Measurements from ENCODE around the gene GRK5. TPM values are rescaled to one million over a fixed set of nuclear protein-coding genes. Genes with fewer than 3 reads are reported as not detected.

Gene GRK5
- total RNA-seq, result 1 to 10 TPM; 3.4 to 4.9 TPM

DNA sequence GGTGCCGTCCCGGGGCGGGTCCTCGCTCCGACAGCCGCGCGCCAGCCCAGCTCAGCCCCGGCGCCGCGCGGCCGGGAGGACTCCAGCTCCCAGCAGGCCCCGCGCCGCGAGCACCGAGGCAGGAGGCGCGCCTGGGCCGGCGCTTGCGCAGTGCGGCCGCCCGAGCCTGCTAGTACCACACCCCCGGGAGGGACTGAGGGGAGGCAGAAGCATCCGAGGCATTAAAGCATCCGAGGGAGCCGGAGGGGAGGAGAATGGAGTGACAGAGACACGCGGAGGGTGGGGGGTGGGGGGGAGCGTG, at the start of gene GRK5:
TSS of gene GRK5 (plus strand) at position 206 of the 301 bp plus-strand sequence. CDS start 347 bp downstream, outside the sequence.
- TF ChIP-seq, protein P1, sequence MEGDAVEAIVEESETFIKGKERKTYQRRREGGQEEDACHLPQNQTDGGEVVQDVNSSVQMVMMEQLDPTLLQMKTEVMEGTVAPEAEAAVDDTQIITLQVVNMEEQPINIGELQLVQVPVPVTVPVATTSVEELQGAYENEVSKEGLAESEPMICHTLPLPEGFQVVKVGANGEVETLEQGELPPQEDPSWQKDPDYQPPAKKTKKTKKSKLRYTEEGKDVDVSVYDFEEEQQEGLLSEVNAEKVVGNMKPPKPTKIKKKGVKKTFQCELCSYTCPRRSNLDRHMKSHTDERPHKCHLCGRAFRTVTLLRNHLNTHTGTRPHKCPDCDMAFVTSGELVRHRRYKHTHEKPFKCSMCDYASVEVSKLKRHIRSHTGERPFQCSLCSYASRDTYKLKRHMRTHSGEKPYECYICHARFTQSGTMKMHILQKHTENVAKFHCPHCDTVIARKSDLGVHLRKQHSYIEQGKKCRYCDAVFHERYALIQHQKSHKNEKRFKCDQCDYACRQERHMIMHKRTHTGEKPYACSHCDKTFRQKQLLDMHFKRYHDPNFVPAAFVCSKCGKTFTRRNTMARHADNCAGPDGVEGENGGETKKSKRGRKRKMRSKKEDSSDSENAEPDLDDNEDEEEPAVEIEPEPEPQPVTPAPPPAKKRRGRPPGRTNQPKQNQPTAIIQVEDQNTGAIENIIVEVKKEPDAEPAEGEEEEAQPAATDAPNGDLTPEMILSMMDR (IDR thresholded peaks at IDR 0.05), result peak in 2 of 7 experiments; percentile 16 to 19
- TF ChIP-seq POLR2A (IDR thresholded peaks at IDR 0.05), result peak in 1 of 3 donors; percentile 64
- Histone ChIP-seq H3K4me3 (peak within 1 kb of the TSS; percentile 27 to 75), H3K9me3 (no peaks in the 10 kb centered on the region), H3K4me1 (peaks cover 19% of the 10 kb centered on the region), H3K27me3 (no peaks in the 10 kb centered on the region), H3K27ac (peak within 1 kb of the TSS; percentile 81 to 98 (median 96)), H3K36me3 (replicated peaks in 1 of 2; ENCODE audit: insufficient read depth in 1 of 2, low read depth in 2 of 2) (no peaks in the 10 kb centered on the region)
- 0% methylated on average over 28 of the region's 34 CpGs; no CpG with 5 or more reads in 1 of the 2 donors for WGBS, 2 donors
- peak; percentile 90 for ATAC-seq
- intact Hi-C loops (cut with DNase I), result no loop called here
- peak; percentile 90 to 95 (median 94) for DNase-seq

DNA sequence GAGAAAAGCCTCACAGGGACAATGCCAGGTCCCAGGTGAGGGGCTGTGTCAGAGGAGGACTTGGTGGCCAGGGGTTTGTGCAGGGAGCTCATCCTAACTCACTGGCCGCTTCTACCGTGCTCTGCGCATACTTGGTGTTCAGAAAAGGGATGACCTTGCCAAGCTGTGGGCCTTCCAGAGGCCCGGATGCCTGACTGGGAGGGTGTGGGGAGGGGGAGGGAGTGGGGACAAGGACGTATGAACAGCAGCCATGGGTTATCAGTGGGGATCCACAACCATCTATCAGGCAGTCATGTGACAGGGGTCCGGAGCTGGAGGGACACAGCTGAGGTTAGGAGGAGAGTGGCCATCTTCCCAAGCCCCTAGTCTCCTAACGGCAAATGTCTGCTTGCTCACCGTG, 48.0 kb upstream of the GRK5 start:
- H3K9me3 ChIP-seq, result no peaks in the 10 kb centered on the region
- H3K4me1 ChIP-seq, result peaks cover 14% of the 10 kb centered on the region
- ATAC-seq, result no peak
- DNase-seq, result no peak
- no peak overlapping the region for H3K27ac ChIP-seq
- 83 to 85% methylated on average over 8 of the region's 8 CpGs for WGBS, 2 donors
- no peak overlapping the region for H3K4me3 ChIP-seq
- H3K27me3 ChIP-seq, result no peaks in the 10 kb centered on the region
- intact Hi-C loops (cut with DNase I), result no loop called here
- peaks cover 2 to 34% of the 10 kb centered on the region in 2 donors for H3K36me3 ChIP-seq (replicated peaks in 1 of 2; ENCODE audit: insufficient read depth in 1 of 2, low read depth in 2 of 2)
- TF ChIP-seq, protein P1 (IDR thresholded peaks at IDR 0.05), result no peak
- TF ChIP-seq POLR2A (IDR thresholded peaks at IDR 0.05), result no peak

DNA sequence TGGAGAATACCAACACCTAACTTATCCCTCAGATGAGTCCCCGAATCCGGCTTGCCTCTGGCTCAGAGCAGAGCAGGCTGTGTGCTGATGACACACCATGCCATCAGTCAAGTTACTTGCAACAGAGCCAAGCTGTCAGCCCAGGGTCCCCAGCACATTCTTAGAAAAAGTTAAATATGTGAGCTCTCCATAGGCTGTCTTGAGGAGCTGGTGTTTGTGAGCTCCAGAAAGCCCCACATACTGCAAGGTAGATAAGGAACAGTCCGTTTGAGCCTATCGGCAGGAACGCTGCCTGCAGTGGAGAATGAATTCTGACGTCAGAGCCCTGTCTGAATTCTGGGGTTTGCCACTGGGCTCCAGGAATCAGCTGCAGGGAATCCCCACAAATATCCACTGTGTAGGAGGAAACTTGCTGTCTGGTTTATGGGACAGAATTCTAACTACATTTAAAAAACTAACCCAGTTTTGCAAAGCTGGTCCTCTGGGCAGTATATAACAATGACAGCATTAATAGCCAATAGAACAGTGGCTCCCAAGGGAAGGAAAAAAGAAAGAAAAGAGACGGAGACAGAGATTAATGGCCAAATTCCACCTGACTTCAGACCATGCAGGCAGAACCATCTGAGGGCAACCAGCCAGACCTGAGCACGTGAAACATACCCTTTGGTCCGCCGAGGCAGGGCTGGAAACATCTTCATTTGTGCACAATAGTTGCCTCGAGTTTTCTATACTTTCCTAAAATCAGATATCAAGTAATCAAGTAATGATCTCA, 45.5 kb upstream of the GRK5 start:
- TF ChIP-seq POLR2A (IDR thresholded peaks at IDR 0.05), result no peak
- TF ChIP-seq, protein P1 (IDR thresholded peaks at IDR 0.05), result peak in 3 of 7 experiments; percentile 16 to 21 (median 16)
- H3K27ac ChIP-seq, result peak overlapping the region in 2 of 4 donors; percentile 7 to 15
- WGBS, 2 donors, result 52 to 65% methylated on average over 7 to 11 of the region's 11 CpGs
- no peaks in the 10 kb centered on the region for H3K9me3 ChIP-seq
- DNase-seq, result no peak
- H3K27me3 ChIP-seq, result no peaks in the 10 kb centered on the region
- no peak overlapping the region for H3K4me3 ChIP-seq
- peaks cover 27% of the 10 kb centered on the region for H3K4me1 ChIP-seq
- no peak for ATAC-seq
- peaks cover 0 to 15% of the 10 kb centered on the region in 2 donors for H3K36me3 ChIP-seq (replicated peaks in 1 of 2; ENCODE audit: insufficient read depth in 1 of 2, low read depth in 2 of 2)
- intact Hi-C loops (cut with DNase I), result no loop called here

DNA sequence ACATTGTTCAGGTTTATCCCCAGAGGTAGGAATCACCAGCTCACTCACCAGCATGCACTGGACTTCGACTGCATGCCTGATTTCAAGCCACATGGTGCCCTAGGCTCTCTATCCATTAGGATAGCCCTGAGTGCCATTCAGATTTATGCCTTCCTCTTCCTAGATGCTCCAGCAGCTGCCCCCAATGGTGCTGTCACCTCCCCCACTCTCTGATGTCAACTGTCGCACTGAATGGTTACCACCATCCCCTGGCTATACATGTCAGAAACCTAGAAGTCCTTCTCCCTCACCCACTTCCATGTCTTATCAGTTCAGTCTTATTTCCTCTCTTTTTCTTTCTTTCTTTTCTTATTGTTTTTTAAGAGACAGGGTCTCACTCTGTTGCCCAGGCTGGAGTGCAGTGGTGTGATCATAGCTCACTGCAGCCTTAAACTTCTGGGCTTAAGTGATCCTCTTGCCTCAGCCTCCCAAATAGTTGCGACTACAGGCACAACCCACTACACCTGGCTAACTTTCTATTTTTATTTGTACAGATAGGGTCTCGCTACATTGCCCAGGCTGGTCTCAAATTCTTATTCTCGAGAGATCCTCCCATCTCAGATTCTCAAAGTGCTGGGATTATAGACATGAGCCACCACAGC, 44.8 kb upstream of the GRK5 start:
- ATAC-seq, result no peak
- Histone ChIP-seq H3K4me1 (peaks cover 27% of the 10 kb centered on the region), H3K36me3 (replicated peaks in 1 of 2; ENCODE audit: insufficient read depth in 1 of 2, low read depth in 2 of 2) (peaks cover 0 to 15% of the 10 kb centered on the region in 2 donors), H3K27ac (peak overlapping the region in 2 of 4 donors; percentile 7 to 15), H3K4me3 (no peak overlapping the region), H3K27me3 (no peaks in the 10 kb centered on the region), H3K9me3 (no peaks in the 10 kb centered on the region)
- DNase-seq, result no peak
- 89 to 92% methylated on average over 5 of the region's 5 CpGs for WGBS, 2 donors
- no peak for TF ChIP-seq POLR2A (IDR thresholded peaks at IDR 0.05)
- TF ChIP-seq, protein P1 (IDR thresholded peaks at IDR 0.05), result no peak
- intact Hi-C loops (cut with DNase I), result no loop called here
